Activated CD4-positive, alpha-beta T cell treated with anti-CD3 and anti-CD28 coated beads for 36 hours (primary cell): ENCODE results near the gene TP53BP1. TPM values are rescaled to one million over a fixed set of nuclear protein-coding genes. Genes with fewer than 3 reads are reported as not detected.
A peak's percentile ranks its signal among the peaks of the same experiment; 100 is the strongest.
"Not testable (repeated sequence)": the region's sequence is repeated elsewhere in the genome, so short reads cannot be mapped to it uniquely, and the experiment has no call there.

ENCODE experiments used
- ATAC-seq: fragments of 200-7000 bp; cut with Tn5 transposase; one replicate; pipeline ENCODE4 v1.10.0; 2021; ENCODE audit warnings: mild to moderate bottlenecking, moderate library complexity
- CTCF ChIA-PET: fragments of 350-600 bp; sonication (Branson Sonifier 250); formaldehyde crosslinking; loops from one replicate; lab custom pipeline; 2021; ENCODE audit warnings: antibody characterized with exemption; lab: Charles Lee
- POLR2A ChIA-PET: fragments of 350-600 bp; sonication (Branson Sonifier 250); formaldehyde crosslinking; loops from one replicate; lab custom pipeline; 2021; ENCODE audit warnings: antibody characterized with exemption, inconsistent platforms; lab: Charles Lee
- DNase-seq: peaks from one replicate; pipeline ENCODE4 v3.0.0-alpha.2; 2020
- H3K27ac Mint-ChIP-seq: one replicate; pipeline ENCODE4 v1.8.0; 2021; ENCODE audit warnings: mixed read lengths
- H3K27me3 Mint-ChIP-seq: one replicate; pipeline ENCODE4 v1.8.0; 2021; ENCODE audit warnings: mixed read lengths
- H3K36me3 Mint-ChIP-seq: one replicate; pipeline ENCODE4 v1.8.0; 2021; ENCODE audit warnings: low read depth, mixed read lengths
- H3K4me1 Mint-ChIP-seq: one replicate; pipeline ENCODE4 v1.8.0; 2021; ENCODE audit warnings: mixed read lengths
- H3K4me3 Mint-ChIP-seq: one replicate; pipeline ENCODE4 v1.8.0; 2021; ENCODE audit warnings: mild to moderate bottlenecking, moderate library complexity, mixed read lengths
- H3K9me3 Mint-ChIP-seq: one replicate; pipeline ENCODE4 v1.8.0; 2021; ENCODE audit warnings: low read depth, mixed read lengths
- intact Hi-C, 2 experiments: fragments of 100-400 bp; cut with DNase I in 1 of 2; cut with micrococcal nuclease in 1 of 2; formaldehyde crosslinking; loops; one replicate each; pipeline versions ENCODE4 v1.14.2 to v1.15.1; 2022 to 2024; cut with DNase I, micrococcal nuclease
- total RNA-seq, 2 experiments: library from RNA; stranded (reverse); gene quantifications; one replicate each; pipeline ENCODE4 v1.2.3, GENCODE V29; 2021

The TP53BP1 gene
- total RNA-seq, 2 experiments from 2014 or later: 22.4 to 23.9 TPM

GRCh38 chr15:43420435-43420834, 72.5 kb downstream of the TP53BP1 start:
- H3K27ac Mint-ChIP-seq: no peak overlapping the region
- H3K4me1 Mint-ChIP-seq: peaks cover 7% of the 10 kb centered on the region
- no peak for ATAC-seq
- no peaks in the 10 kb centered on the region for H3K9me3 Mint-ChIP-seq
- no peaks in the 10 kb centered on the region for H3K27me3 Mint-ChIP-seq
- no peak overlapping the region for H3K4me3 Mint-ChIP-seq
- DNase-seq: no peak
- intact Hi-C loops: no loop called here
- ChIA-PET POLR2A (no interaction called here), CTCF (interaction anchor here (0.6 kb wide), 1 partner anchor 8 kb away, joined by 3 read pairs; no protein-coding TSS in a partner anchor)
- peaks cover 25% of the 10 kb centered on the region for H3K36me3 Mint-ChIP-seq

DNA sequence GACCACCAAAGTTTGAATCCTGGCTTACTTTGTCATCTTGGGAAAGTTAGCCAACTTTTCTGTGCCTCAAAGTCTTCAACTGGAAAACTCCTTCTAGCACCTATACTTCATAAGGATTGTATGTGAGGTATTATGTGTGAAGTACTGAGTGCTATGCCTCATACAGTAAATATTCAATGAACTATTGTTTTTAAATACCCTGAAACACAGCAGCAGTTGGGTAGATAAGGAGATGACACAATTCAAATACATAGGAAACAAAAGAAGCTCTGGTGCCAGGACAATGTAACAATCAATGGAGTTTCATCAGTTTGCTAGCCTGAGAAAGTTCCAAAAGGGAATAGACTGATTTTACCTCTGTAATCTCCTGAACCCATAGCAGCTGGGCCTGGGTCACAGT, 78.8 kb downstream of the TP53BP1 start:
- peak overlapping the region; percentile 15 for H3K27ac Mint-ChIP-seq
- no peak for ATAC-seq
- POLR2A ChIA-PET: no interaction called here

GRCh38 chr15:43412096-43412495, 80.9 kb downstream of the TP53BP1 start:
- H3K4me1 Mint-ChIP-seq: no peaks in the 10 kb centered on the region
- H3K4me3 Mint-ChIP-seq: no peak overlapping the region
- intact Hi-C loops: no loop called here
- DNase-seq (no peak), ATAC-seq (no peak)
- CTCF ChIA-PET: no interaction called here
- POLR2A ChIA-PET: no interaction called here
- peaks cover 43% of the 10 kb centered on the region for H3K36me3 Mint-ChIP-seq
- no peak overlapping the region for H3K27ac Mint-ChIP-seq
- H3K27me3 Mint-ChIP-seq: no peaks in the 10 kb centered on the region
- H3K9me3 Mint-ChIP-seq: no peaks in the 10 kb centered on the region

More for the DNA sequence above, 78.8 kb downstream of the TP53BP1 start:
- Mint-ChIP-seq H3K4me3 (no peak overlapping the region), H3K9me3 (no peaks in the 10 kb centered on the region), H3K27me3 (no peaks in the 10 kb centered on the region), H3K4me1 (no peaks in the 10 kb centered on the region), H3K36me3 (peaks cover 28% of the 10 kb centered on the region)
- DNase-seq: no peak
- CTCF ChIA-PET: interaction anchor here (1.8 kb wide), 1 partner anchor 11 kb away, joined by 5 read pairs; no protein-coding TSS in a partner anchor
- intact Hi-C loops: no loop called here

GRCh38 chr15:43410572-43411214, 82.3 kb downstream of the TP53BP1 start:
- Mint-ChIP-seq H3K27me3 (no peaks in the 10 kb centered on the region), H3K9me3 (no peaks in the 10 kb centered on the region), H3K36me3 (peaks cover 49% of the 10 kb centered on the region), H3K4me3 (no peak overlapping the region), H3K4me1 (no peaks in the 10 kb centered on the region), H3K27ac (peak overlapping the region; percentile 45)
- DNase-seq (no peak), ATAC-seq (no peak)
- ChIA-PET CTCF (interaction anchor here (0.5 kb wide), 1 partner anchor 971 kb away, joined by 3 read pairs; no protein-coding TSS in a partner anchor), POLR2A (no interaction called here)
- intact Hi-C loops: no loop called here

DNA sequence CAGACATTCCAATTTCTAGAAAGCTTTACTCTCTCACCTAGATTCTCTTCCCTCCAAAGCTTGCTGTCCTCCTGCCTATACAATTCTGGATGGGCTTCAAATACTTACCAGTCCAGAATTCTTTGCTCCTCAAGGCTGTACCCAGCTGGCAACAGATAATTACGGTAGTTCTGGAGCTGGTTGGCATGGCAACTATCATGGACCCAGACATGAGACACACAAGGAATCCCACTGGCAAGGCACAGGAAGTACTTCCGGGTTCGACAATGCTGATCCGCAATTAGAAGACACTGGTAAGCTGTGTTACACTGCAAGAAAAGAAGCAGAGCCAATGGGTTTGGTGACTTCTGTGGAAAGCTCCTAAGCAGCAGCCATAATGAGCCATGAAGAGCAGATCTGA, 84.2 kb downstream of the TP53BP1 start:
- intact Hi-C loops: no loop called here
- Mint-ChIP-seq H3K4me1 (no peaks in the 10 kb centered on the region), H3K4me3 (no peak overlapping the region), H3K9me3 (no peaks in the 10 kb centered on the region), H3K27me3 (no peaks in the 10 kb centered on the region), H3K27ac (no peak overlapping the region), H3K36me3 (peaks cover 58% of the 10 kb centered on the region)
- POLR2A ChIA-PET: no interaction called here
- CTCF ChIA-PET: interaction anchor here (0.9 to 1.2 kb wide), 2 partner anchors 12 to 106 kb away, joined by 3 to 4 read pairs; no protein-coding TSS in a partner anchor
- DNase-seq (no peak), ATAC-seq (no peak)

GRCh38 chr15:43406808-43407207, 86.1 kb downstream of the TP53BP1 start:
- peaks cover 62% of the 10 kb centered on the region for H3K36me3 Mint-ChIP-seq
- no peak for DNase-seq
- no peak overlapping the region for H3K27ac Mint-ChIP-seq
- CTCF ChIA-PET: interaction anchor here (1.4 kb wide), 1 partner anchor 10 kb away, joined by 4 read pairs; no protein-coding TSS in a partner anchor
- peaks cover 2% of the 10 kb centered on the region for H3K4me1 Mint-ChIP-seq
- POLR2A ChIA-PET: no interaction called here
- no peak overlapping the region for H3K4me3 Mint-ChIP-seq
- H3K9me3 Mint-ChIP-seq: no peaks in the 10 kb centered on the region
- H3K27me3 Mint-ChIP-seq: no peaks in the 10 kb centered on the region
- intact Hi-C loops: no loop called here
- no peak for ATAC-seq

GRCh38 chr15:43406189-43406588, 86.8 kb downstream of the TP53BP1 start:
- Mint-ChIP-seq H3K27me3 (no peaks in the 10 kb centered on the region), H3K4me1 (peaks cover 2% of the 10 kb centered on the region), H3K27ac (no peak overlapping the region), H3K36me3 (peaks cover 68% of the 10 kb centered on the region), H3K9me3 (no peaks in the 10 kb centered on the region), H3K4me3 (no peak overlapping the region)
- no peak for DNase-seq
- no peak for ATAC-seq
- CTCF ChIA-PET: interaction anchor here (1.3 to 1.9 kb wide), 2 partner anchors 16 to 31 kb away, joined by 4 read pairs; no protein-coding TSS in a partner anchor
- POLR2A ChIA-PET: no interaction called here
- intact Hi-C loops: no loop called here

DNA sequence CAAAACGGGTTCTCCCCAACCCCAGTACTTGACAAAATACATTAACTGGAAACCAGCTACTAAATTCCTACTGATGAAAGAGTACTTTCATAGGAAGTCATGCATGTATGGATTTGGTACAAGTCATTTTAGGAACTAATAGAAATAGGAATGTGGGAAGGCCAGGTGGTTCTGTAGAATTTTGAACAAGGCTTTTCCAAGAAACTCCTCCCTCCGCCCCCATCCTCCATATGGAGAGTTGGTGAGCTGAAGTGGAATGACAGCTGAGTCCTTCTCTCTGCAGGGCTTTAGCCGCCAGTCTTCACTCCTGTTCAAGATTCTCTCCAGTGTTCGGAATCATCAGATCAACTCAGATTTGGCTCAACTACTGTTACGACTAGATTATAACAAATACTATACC, 88.8 kb downstream of the TP53BP1 start:
- Mint-ChIP-seq H3K4me3 (no peak overlapping the region), H3K4me1 (peaks cover 2% of the 10 kb centered on the region), H3K27me3 (no peaks in the 10 kb centered on the region), H3K27ac (no peak overlapping the region), H3K9me3 (no peaks in the 10 kb centered on the region), H3K36me3 (peaks cover 62% of the 10 kb centered on the region)
- ATAC-seq (no peak), DNase-seq (no peak)
- ChIA-PET CTCF (interaction anchor here (1.1 kb wide), 1 partner anchor 11 kb away, joined by 5 read pairs; no protein-coding TSS in a partner anchor), POLR2A (no interaction called here)
- intact Hi-C loops: no loop called here

DNA sequence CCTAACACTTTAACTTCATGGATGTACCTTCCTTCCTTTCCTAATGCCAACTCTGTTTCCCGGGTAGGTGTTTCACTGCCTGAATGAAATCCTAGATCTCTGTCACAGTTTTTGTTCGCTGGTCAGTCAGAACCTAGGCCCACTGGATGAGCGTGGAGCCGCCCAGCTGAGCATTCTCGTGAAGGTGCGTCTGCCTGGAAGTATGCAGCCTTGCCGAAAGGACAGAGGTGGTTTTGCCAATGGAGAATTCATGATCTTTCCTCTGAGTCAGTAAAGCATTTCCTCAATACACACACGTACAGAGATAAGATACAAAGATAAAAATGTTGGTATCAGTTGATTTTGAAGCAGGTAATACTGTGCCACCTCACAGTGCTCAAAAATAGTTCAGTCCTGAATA, 89.3 kb downstream of the TP53BP1 start:
- no peaks in the 10 kb centered on the region for H3K9me3 Mint-ChIP-seq
- H3K27me3 Mint-ChIP-seq: no peaks in the 10 kb centered on the region
- H3K4me3 Mint-ChIP-seq: no peak overlapping the region
- ATAC-seq: no peak
- CTCF ChIA-PET: interaction anchor here (1.1 to 2.0 kb wide), 2 partner anchors 11 to 14 kb away, joined by 5 to 7 read pairs; no protein-coding TSS in a partner anchor
- intact Hi-C loops: no loop called here
- H3K4me1 Mint-ChIP-seq: peaks cover 2% of the 10 kb centered on the region
- DNase-seq: no peak
- POLR2A ChIA-PET: no interaction called here
- peak overlapping the region; percentile 20 for H3K27ac Mint-ChIP-seq
- peaks cover 59% of the 10 kb centered on the region for H3K36me3 Mint-ChIP-seq

DNA sequence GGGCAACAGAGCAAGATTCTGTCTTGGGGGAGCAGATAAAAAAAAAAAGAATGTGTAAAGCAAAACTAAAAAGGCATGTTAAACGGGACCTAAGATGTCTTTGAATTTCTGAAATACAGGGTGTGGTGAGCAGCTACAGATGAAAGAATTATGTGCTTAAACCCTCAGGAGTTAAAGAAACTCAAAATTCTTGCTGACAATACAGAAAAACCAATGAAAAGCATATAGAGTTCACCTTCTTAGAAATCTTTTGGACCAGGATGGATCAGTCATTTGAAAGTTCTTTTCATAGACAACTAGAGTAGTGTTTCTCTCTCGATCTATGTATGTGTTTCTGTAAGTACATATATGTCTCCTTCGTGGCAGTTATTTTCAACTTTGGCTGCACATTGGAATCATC, 90.7 kb downstream of the TP53BP1 start:
- no peak overlapping the region for H3K4me3 Mint-ChIP-seq
- CTCF ChIA-PET: interaction anchor here (0.8 to 2.0 kb wide), 3 partner anchors 15 to 50 kb away, joined by 3 to 7 read pairs (median 4); no protein-coding TSS in a partner anchor
- no peak for ATAC-seq

DNA sequence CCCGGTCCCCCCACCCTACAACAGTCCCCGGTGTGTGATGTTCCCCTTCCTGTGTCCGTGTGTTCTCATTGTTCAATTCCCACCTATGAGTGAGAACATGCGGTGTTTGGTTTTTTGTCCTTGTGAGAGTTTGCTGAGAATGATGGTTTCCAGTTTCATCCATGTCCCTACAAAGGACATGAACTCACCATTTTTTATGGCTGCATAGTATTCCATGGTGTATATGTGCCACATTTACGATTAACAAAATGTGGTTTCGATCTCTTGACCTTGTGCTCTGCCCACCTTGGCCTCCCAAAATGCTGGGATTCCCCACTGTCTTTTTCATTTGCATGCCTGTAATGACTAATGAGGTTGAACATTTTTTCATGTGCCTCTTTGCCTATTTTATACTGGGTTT, 99.4 kb downstream of the TP53BP1 start:
- H3K4me1 Mint-ChIP-seq, ATAC-seq, H3K4me3 Mint-ChIP-seq: not testable (repeated sequence)

More for the DNA sequence above, 90.7 kb downstream of the TP53BP1 start:
- Mint-ChIP-seq H3K27ac (no peak overlapping the region), H3K9me3 (no peaks in the 10 kb centered on the region), H3K4me1 (peaks cover 2% of the 10 kb centered on the region), H3K27me3 (no peaks in the 10 kb centered on the region), H3K36me3 (peaks cover 60% of the 10 kb centered on the region)
- POLR2A ChIA-PET: no interaction called here
- no peak for DNase-seq
- intact Hi-C loops: no loop called here

GRCh38 chr15:43390723-43391122, 102.2 kb downstream of the TP53BP1 start:
- ATAC-seq (no peak), DNase-seq (no peak)
- Mint-ChIP-seq H3K27ac (no peak overlapping the region), H3K36me3 (peaks cover 40% of the 10 kb centered on the region), H3K4me3 (no peak overlapping the region), H3K4me1 (no peaks in the 10 kb centered on the region), H3K9me3 (no peaks in the 10 kb centered on the region), H3K27me3 (no peaks in the 10 kb centered on the region)
- intact Hi-C loops: no loop called here
- ChIA-PET CTCF (interaction anchor here (0.7 to 1.9 kb wide), 4 partner anchors 14 to 392 kb away, joined by 3 to 9 read pairs (median 5); partner anchors contain the start of gene TUBGCP4), POLR2A (interaction anchor here (0.6 kb wide), 1 partner anchor 16 kb away, joined by 5 read pairs; no protein-coding TSS in a partner anchor)

More for the DNA sequence above, 99.4 kb downstream of the TP53BP1 start:
- peaks cover 46% of the 10 kb centered on the region for H3K36me3 Mint-ChIP-seq
- H3K27ac Mint-ChIP-seq, CTCF ChIA-PET, H3K27me3 Mint-ChIP-seq, DNase-seq, intact Hi-C loops, H3K9me3 Mint-ChIP-seq, POLR2A ChIA-PET: not testable (repeated sequence)
